Ureter (tissue), 1 donor: ENCODE measurements around the gene UFC1. TPM values are rescaled to one million over a fixed set of nuclear protein-coding genes. Genes with fewer than 3 reads are reported as not detected.

Experiments used
- DNase-seq: peaks from one replicate; pipeline ENCODE4 v3.0.0-alpha.2; 2020; ENCODE audit warnings: low spot score
- total RNA-seq: library from RNA; stranded (reverse); gene quantifications from one replicate; pipeline ENCODE4 v1.2.4, GENCODE V29; 2023
- donor health status: DM: yes; HTN: yes; CAD: no.

UFC1 gene
- total RNA-seq, 1 donor from 2014 or later: 89.2 TPM

- no peak for DNase-seq
These were observed 20.5 kb upstream of the UFC1 start for GRCh38 chr1:161133220-161133740.

- DNase-seq: no peak
These were observed 15.9 kb upstream of the UFC1 start for GRCh38 chr1:161137881-161138280.

- no peak for DNase-seq
These were observed 15.3 kb upstream of the UFC1 start for GRCh38 chr1:161138431-161138830.

- DNase-seq: no peak
These were observed 14.0 kb upstream of the UFC1 start for GRCh38 chr1:161139766-161140165.

- DNase-seq: no peak
These were observed 12.9 kb upstream of the UFC1 start for GRCh38 chr1:161140755-161141400.

GRCh38 chr1:161145832-161146231, 7.9 kb upstream of the UFC1 start:
- no peak for DNase-seq

- no peak for DNase-seq
These were observed 602 bp upstream of the UFC1 start for GRCh38 chr1:161153176-161153575.

GRCh38 chr1:161157867-161158266, 4.1 kb downstream of the UFC1 start:
- DNase-seq: no peak

GRCh38 chr1:161158316-161159010, 4.7 kb downstream of the UFC1 start:
- no peak for DNase-seq

- peak; percentile 95 for DNase-seq
These were observed 5.5 kb downstream of the UFC1 start, which contains the start of gene USP21 for GRCh38 chr1:161159087-161159912. TSS of gene USP21 (plus strand) at chr1:161159500. CDS start at chr1:161160641, 1,141 bp downstream.

GRCh38 chr1:161159913-161160243, 6.1 kb downstream of the UFC1 start:
- DNase-seq: no peak

GRCh38 chr1:161160671-161161145, 6.9 kb downstream of the UFC1 start:
- no peak for DNase-seq

- no peak for DNase-seq
These were observed 7.9 kb downstream of the UFC1 start for GRCh38 chr1:161161652-161162051.

- DNase-seq: no peak
These were observed 8.3 kb downstream of the UFC1 start for GRCh38 chr1:161162052-161162451.

GRCh38 chr1:161162806-161163205, 9.0 kb downstream of the UFC1 start:
- no peak for DNase-seq

GRCh38 chr1:161163793-161164192, 10.0 kb downstream of the UFC1 start:
- DNase-seq: no peak

GRCh38 chr1:161164901-161165610, 11.3 kb downstream of the UFC1 start:
- no peak for DNase-seq

GRCh38 chr1:161165742-161166668, 12.2 kb downstream of the UFC1 start, which contains the start of gene PPOX:
TSS of gene PPOX (plus strand) at chr1:161166426. CDS start at chr1:161166848, 422 bp downstream.
- peak; percentile 97 for DNase-seq

- DNase-seq: no peak
These were observed 13.1 kb downstream of the UFC1 start for GRCh38 chr1:161166669-161167548.
